Stimulated activated CD4-positive, alpha-beta T cell treated with anti-CD3 and anti-CD28 coated beads, Interleukin-1b, Interleukin-23, amount 100 ng/mL, for 4 hours (primary cell): ENCODE data around the gene HSPA1A.
"Not testable (repeated sequence)": the region's sequence is repeated elsewhere in the genome, so short reads cannot be mapped to it uniquely, and the experiment has no call there.

Experiments
- DNase-seq, 2 donors: peaks; one replicate each; pipeline ENCODE4 v3.0.0-alpha.2; 2020; ENCODE audit warnings: low read depth in 2 of 2

The HSPA1A gene

DNA sequence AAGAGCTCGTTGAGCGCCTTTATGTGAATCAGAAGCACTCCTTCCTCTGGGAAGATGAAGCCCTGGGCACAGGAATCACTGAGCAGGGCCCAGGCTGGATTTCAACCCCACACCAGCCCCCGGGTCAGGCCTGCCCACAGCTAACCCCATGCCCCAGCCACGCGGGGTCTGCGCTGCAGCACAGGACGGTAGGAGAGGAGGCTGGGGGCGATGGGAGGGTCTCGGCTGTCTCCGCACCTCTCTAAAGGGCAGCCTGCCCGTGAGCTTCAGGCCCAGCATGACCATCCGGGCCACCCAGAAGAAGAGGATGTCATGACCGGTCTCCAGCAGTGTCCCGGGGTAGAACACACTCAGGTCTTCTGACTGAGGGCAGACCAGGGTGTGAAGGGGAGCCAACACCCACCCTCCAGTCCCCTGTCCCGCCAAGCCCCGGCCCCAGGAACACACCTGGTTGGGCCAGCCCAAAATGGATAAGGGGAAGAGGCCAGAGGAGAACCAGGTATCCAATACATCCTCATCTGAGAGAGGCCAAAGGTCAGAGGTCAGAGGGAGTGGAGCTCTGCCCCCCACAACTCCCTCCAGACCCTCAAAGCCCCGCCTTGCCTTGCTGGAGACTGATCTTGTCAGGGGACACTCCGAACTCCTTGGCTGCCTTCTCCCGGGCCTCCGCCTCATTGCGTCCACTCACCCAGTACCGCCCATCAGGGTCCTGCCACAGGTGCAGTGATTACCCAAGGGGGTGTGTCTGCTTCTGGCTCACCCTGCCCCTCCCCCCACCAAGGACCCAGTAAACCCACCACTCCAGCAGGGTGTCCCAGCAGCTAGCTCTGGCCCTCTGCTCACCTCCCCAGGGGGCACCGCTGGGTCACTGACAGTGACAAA lies 33.9 kb upstream of the HSPA1A start:
- DNase-seq = no peak

GRCh38 chr6:31782126-31782855 lies 33.1 kb upstream of the HSPA1A start:
- no peak for DNase-seq

- no peak for DNase-seq
Observed at GRCh38 chr6:31784098-31784925, 31.0 kb upstream of the HSPA1A start.

DNA sequence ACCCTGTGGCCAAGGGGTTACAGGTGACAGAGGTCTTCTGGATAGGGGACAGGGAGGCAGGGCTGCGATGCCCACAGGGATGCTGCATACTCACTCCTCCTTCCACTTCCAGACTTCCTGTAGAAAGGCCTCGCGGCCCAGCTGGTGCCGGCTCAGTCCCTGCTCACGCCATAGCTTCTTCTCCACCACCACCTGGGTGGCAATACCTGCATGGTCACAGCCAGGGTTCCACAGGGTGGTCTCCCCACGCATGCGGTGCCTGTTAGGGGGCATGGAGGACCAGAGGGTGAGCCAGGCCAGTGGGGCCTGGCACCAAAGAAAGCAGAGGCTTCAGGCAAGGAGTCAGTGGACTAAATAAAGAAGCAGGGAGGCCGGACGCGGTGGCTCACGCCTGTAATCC lies 29.9 kb upstream of the HSPA1A start:
- DNase-seq = no peak

DNA sequence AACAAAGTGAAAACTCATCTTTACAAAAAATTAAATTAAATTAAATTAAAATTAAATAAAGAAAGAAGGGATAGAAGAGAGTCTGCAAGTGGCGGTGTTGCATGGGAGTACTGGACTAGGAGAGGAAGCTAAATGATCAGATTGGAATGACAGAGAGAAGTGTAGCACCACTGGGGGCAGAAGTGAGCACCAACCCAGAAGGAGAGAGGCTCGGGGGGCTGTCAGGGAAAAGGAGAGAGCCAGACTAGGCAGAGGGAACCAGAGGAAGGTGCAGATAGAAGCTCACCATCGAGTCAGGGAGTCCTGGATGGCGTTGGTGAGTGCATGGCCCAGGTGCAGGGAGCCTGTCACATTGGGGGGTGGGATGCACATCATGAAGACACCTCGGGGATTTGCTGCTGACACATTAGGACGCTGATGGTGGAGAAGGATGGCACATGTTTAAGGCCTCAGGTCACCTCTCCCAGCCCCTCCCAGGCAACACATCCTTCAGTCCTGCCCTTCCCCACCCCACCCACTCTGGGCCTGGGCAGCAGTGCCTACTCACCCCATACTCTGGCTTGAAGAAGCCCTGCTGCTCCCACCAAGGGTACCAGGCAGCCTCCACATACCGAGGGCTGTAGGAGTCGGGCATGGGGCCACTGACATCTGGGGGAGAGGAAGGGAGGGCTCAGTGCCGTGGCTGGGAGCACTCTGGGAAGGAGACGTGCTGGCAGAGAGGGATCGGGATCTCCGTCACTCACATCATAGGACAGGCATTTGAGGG lies 23.8 kb upstream of the HSPA1A start:
- no peak for DNase-seq

DNA sequence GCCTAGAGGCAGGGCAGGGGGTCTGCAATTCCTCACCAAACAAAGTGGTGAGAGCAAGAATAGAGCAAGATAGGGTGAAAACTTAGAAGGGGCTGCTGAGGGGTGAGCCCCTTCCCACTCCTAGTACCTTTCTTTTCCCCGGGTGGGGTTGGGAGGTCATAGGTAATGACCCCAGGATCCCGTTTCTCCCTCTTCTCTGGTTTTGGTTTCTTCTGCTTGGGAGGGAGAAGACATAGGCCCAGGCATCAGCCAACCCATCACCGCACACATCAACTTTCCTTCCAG lies 23.3 kb upstream of the HSPA1A start:
- DNase-seq = no peak

DNA sequence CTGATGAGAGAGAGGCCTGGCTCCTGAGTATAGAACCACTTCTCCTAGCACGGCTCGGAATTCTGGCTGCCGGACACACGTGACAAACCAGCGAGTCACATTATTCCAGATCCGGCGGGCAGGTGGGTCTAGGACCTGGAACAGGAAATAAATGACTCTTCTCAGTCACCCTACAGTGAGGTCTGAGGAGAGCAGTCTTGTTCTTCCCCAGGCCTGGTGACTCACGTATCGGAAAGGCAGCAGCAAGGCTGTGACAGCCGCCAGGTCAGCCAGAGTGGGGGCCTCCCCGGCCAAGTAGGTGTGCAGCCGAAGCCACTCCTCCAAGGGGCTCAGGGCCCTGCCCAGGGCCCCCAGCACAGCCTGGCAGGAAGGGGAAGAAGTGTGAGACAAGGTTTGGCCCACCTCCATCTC lies 22.6 kb upstream of the HSPA1A start:
- no peak for DNase-seq

- DNase-seq = not testable (repeated sequence)
Observed at GRCh38 chr6:31793927-31794245, 21.5 kb upstream of the HSPA1A start.

DNA sequence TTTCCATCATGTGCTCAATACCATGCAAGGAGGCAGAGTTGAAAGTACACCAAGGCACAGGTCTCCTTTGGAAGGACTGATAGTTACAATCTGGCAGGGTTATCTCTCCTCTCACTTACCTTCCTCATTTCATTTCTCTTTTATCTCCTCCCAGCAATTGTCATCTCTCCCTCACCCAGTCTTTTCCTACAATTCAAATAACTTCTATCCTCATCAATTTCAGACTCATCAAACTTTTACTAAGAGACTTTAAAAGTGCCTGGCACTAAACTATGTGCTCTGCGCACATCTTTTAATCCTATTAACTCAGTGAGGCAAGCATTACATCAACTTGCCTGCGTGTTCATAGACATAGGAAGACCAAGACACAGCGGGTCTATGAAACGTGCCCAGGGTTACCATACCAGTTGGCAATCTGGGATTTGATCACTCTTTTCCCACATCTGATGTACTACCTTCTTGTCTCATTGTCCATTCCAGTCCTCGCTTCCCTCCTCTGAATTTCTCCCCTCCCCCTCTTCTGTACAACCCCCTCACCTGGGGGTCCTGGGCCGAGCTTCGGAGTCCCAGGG lies 21.0 kb upstream of the HSPA1A start:
- DNase-seq = no peak

GRCh38 chr6:31794866-31795615 lies 20.3 kb upstream of the HSPA1A start:
- peak in 1 of 2 donors; percentile 42 for DNase-seq

GRCh38 chr6:31795616-31796298 lies 19.6 kb upstream of the HSPA1A start, which contains the start of gene VARS1:
TSS of gene VARS1 (minus strand) at chr6:31795752. CDS start at chr6:31795217, 535 bp downstream.
- DNase-seq = peak; percentile 65 to 80

DNA sequence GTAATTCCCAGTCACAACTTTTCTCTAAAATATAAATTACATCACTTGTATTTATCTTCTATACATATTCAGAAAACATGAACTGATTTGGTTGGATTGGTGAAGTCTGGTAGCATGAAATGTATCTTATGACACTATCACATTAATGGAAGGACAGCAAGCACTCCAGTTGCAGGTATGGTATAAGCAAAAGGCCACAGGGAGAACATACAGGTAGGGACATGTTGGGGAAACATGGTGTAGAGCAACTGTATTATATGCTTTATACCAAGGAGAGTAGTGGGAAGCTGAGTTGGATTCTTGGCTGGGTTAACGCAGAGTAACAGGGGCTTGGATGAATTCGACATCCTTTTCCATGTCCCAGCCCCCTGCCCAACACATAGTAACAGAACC lies 18.4 kb upstream of the HSPA1A start:
- DNase-seq = no peak

DNA sequence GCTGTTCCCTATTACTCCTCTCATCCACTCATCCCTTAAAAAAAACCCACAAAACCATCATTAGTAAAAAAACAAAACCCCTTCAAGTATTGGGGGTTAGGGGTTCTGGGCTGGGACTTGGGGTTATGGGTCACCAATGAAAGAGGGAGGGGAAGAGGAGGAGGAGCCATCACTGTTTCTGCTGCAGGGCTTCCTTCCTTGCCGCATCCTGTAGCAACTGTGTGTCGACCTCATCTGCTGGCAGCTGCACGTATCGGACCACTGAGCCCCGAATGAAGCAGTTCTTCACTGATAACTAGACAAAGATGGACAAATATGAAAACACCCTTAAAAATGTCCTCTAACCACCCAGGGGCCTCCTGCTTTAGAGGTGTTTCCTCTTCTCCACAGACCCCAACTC lies 17.8 kb upstream of the HSPA1A start:
- DNase-seq = no peak

- no peak for DNase-seq
Observed at GRCh38 chr6:31799781-31800180, 15.6 kb upstream of the HSPA1A start.

- DNase-seq = not testable (repeated sequence)
Observed at GRCh38 chr6:31801031-31801927, 14.1 kb upstream of the HSPA1A start.

DNA sequence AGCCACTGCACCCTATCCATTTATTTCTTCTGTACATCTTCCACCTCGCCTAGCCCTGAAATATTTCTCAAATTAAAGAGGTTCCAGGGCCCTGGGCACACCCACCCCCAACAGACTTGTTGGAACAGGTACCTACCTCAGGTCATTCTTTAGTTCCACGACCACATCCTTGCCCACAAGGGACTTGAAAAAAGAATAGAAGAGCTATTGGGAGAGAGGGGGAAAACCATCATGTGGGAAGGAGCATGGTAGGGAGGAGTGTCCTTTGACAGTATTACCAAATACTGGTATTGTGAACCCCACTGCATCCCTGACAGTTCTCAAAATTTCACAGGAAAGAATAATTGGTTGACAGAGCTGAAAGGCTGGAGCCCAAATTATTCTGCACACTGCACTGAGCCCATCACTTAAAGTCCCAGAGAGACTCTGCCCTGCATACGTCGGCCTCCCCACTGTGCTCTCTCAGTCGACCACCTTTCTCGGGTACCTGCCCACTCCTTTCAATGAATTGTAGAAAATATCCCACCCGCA lies 9.3 kb upstream of the HSPA1A start:
- DNase-seq = no peak

- peak; percentile 96 to 97 for DNase-seq
Observed at GRCh38 chr6:31806470-31807272, 8.7 kb upstream of the HSPA1A start, which contains the start of gene LSM2. TSS of gene LSM2 (minus strand) at chr6:31806966. CDS start at chr6:31806757, 209 bp downstream.

DNA sequence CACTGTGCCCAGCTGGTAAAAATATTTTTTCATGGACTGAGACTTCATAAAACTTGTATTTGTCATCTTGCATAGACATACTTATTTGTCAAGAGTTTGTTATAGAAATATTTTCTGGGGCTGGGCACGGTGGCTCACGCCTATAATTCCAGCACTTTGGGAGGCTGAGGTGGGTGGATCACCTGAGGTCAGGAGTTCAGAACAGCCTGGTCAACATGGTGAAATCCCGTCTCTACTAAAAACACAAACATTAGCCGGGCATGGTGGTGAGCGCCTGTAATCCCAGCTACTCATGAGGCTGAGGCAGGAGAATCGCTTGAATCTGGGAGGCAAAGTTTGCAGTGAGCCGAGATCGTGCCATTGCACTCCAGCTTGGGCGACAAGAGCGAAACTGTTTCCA lies 6.7 kb upstream of the HSPA1A start:
- DNase-seq = not testable (repeated sequence)
